Esophagus muscularis mucosa (tissue), 3 donors: Measurements from ENCODE around the gene RFXANK.

ENCODE experiments used
- CTCF ChIP-seq, 3 experiments: fragments of 200-600 bp in 2 of 3; fragments of 450-650 bp in 1 of 3; sonication (generic) in 2 of 3; IDR thresholded peaks; one replicate each; pipeline ENCODE4 v1.5.1; 2017 to 2019; ENCODE audit warnings: antibody characterized with exemption in 3 of 3, mild to moderate bottlenecking in 2 of 3, moderate library complexity in 1 of 3
- POLR2A ChIP-seq: fragments of 450-650 bp; IDR thresholded peaks from one replicate; pipeline ENCODE4 v1.6.1; 2017; ENCODE audit warnings: antibody characterized with exemption, moderate library complexity, mild to moderate bottlenecking, low read depth
- POLR2AphosphoS5 ChIP-seq, 2 donors: sonication (generic); formaldehyde crosslinking; IDR thresholded peaks; one replicate each; pipeline ENCODE4 v1.6.1; 2017; ENCODE audit warnings: antibody characterized with exemption in 2 of 2

- no peak for TF ChIP-seq CTCF (IDR thresholded peaks at IDR 0.05)
- TF ChIP-seq POLR2A, result no peak
- TF ChIP-seq POLR2AphosphoS5 (IDR thresholded peaks at IDR 0.05), result no peak
These were observed 31.5 kb upstream of the RFXANK start for GRCh38 chr19:19160461-19161035.
